ENCODE measurements around the gene NKAIN2.
"Not testable (repeated sequence)": the region's sequence is repeated elsewhere in the genome, so short reads cannot be mapped to it uniquely, and the experiment has no call there.

The NKAIN2 gene

GRCh38 chr6:124561635-124562130 is 758.0 kb downstream of the NKAIN2 start:
- no peak overlapping the region for H3K27ac ChIP-seq
- TF ChIP-seq ZFX (IDR thresholded peaks at IDR 0.05; ENCODE audit: borderline replicate concordance), result no peak
- TF ChIP-seq CTCF (IDR thresholded peaks at IDR 0.05), result no peak

- H3K27ac ChIP-seq, result not testable (repeated sequence)
These were observed 760.5 kb downstream of the NKAIN2 start for GRCh38 chr6:124564125-124564524.

GRCh38 chr6:124567401-124567800 is 763.7 kb downstream of the NKAIN2 start:
- no peak overlapping the region for H3K27ac ChIP-seq
- TF ChIP-seq CTCF (IDR thresholded peaks at IDR 0.05) (no peak), ZFX (IDR thresholded peaks at IDR 0.05; ENCODE audit: borderline replicate concordance) (no peak)

- TF ChIP-seq CTCF (IDR thresholded peaks at IDR 0.05) (no peak), ZFX (IDR thresholded peaks at IDR 0.05; ENCODE audit: borderline replicate concordance) (no peak)
- no peak overlapping the region for H3K27ac ChIP-seq
These were observed 770.3 kb downstream of the NKAIN2 start for GRCh38 chr6:124573953-124574352.

GRCh38 chr6:124577734-124578281 is 774.1 kb downstream of the NKAIN2 start:
- no peak for TF ChIP-seq ZFX (IDR thresholded peaks at IDR 0.05; ENCODE audit: borderline replicate concordance)
- no peak for TF ChIP-seq CTCF (IDR thresholded peaks at IDR 0.05)
- H3K27ac ChIP-seq, result no peak overlapping the region

GRCh38 chr6:124590001-124590400 is 786.3 kb downstream of the NKAIN2 start:
- no peak for TF ChIP-seq ZFX (IDR thresholded peaks at IDR 0.05; ENCODE audit: borderline replicate concordance)
- TF ChIP-seq CTCF (IDR thresholded peaks at IDR 0.05), result no peak
- H3K27ac ChIP-seq, result no peak overlapping the region

GRCh38 chr6:124599656-124600055 is 796.0 kb downstream of the NKAIN2 start:
- no peak for TF ChIP-seq CTCF (IDR thresholded peaks at IDR 0.05)
- no peak for TF ChIP-seq ZFX (IDR thresholded peaks at IDR 0.05; ENCODE audit: borderline replicate concordance)
- no peak overlapping the region for H3K27ac ChIP-seq

GRCh38 chr6:124604719-124605118 is 801.1 kb downstream of the NKAIN2 start:
- TF ChIP-seq ZFX (IDR thresholded peaks at IDR 0.05; ENCODE audit: borderline replicate concordance), result no peak
- TF ChIP-seq CTCF (IDR thresholded peaks at IDR 0.05), result no peak

More at GRCh38 chr6:124604719-124605118, 801.1 kb downstream of the NKAIN2 start:
- H3K27ac ChIP-seq, result no peak overlapping the region

Data from 22Rv1 (cell line).